ENCODE data around the gene AMZ2. TPM values are rescaled to one million over a fixed set of nuclear protein-coding genes. Genes with fewer than 3 reads are reported as not detected.

AMZ2 gene
- total RNA-seq, 1 donor from 2014 or later = 49.6 TPM

- Histone ChIP-seq H3K27me3 (ENCODE audit: control insufficient read depth in 3 of 3, insufficient read depth in 3 of 3, low read length in 3 of 3) (peaks cover 0 to 2% (median 0%) of the 10 kb centered on the region in 3 donors), H3K9me3 (ENCODE audit: control insufficient read depth in 3 of 3, low read length in 3 of 3) (no peaks in the 10 kb centered on the region), H3K4me3 (ENCODE audit: low read length in 3 of 3) (peak overlapping the region in 1 of 3 donors; percentile 15), H3K4me1 (ENCODE audit: control insufficient read depth in 3 of 3, insufficient read depth in 3 of 3, low read length in 3 of 3) (peaks cover 18 to 29% (median 19%) of the 10 kb centered on the region in 3 donors), H3K9ac (ENCODE audit: low read depth in 1 of 3, low read length in 3 of 3) (peak overlapping the region in 1 of 3 donors; percentile 3), H3K27ac (ENCODE audit: low read depth, low read length) (peak overlapping the region; percentile 23), H3K36me3 (ENCODE audit: control insufficient read depth in 3 of 3, insufficient read depth in 3 of 3, low read length in 3 of 3) (no peaks in the 10 kb centered on the region)
These were observed 48.7 kb downstream of the AMZ2 start for GRCh38 chr17:68296217-68297191.

- peaks cover 13 to 24% (median 17%) of the 10 kb centered on the region in 3 donors for H3K4me1 ChIP-seq (ENCODE audit: control insufficient read depth in 3 of 3, insufficient read depth in 3 of 3, low read length in 3 of 3)
- H3K9me3 ChIP-seq (ENCODE audit: control insufficient read depth in 3 of 3, low read length in 3 of 3) = no peaks in the 10 kb centered on the region
- H3K9ac ChIP-seq (ENCODE audit: low read depth in 1 of 3, low read length in 3 of 3) = no peak overlapping the region
- H3K27ac ChIP-seq (ENCODE audit: low read depth, low read length) = peak overlapping the region; percentile 23
- H3K27me3 ChIP-seq (ENCODE audit: control insufficient read depth in 3 of 3, insufficient read depth in 3 of 3, low read length in 3 of 3) = peaks cover 0 to under 1% (median 0%) of the 10 kb centered on the region in 3 donors
- H3K4me3 ChIP-seq (ENCODE audit: low read length in 3 of 3) = no peak overlapping the region
- H3K36me3 ChIP-seq (ENCODE audit: control insufficient read depth in 3 of 3, insufficient read depth in 3 of 3, low read length in 3 of 3) = no peaks in the 10 kb centered on the region
These were observed 49.4 kb downstream of the AMZ2 start for GRCh38 chr17:68297195-68297594.

GRCh38 chr17:68298601-68299000 is 50.8 kb downstream of the AMZ2 start:
- no peaks in the 10 kb centered on the region for H3K9me3 ChIP-seq (ENCODE audit: control insufficient read depth in 3 of 3, low read length in 3 of 3)
- no peak overlapping the region for H3K4me3 ChIP-seq (ENCODE audit: low read length in 3 of 3)
- no peaks in the 10 kb centered on the region for H3K36me3 ChIP-seq (ENCODE audit: control insufficient read depth in 3 of 3, insufficient read depth in 3 of 3, low read length in 3 of 3)
- no peak overlapping the region for H3K27ac ChIP-seq (ENCODE audit: low read depth, low read length)
- peaks cover 9 to 15% (median 12%) of the 10 kb centered on the region in 3 donors for H3K4me1 ChIP-seq (ENCODE audit: control insufficient read depth in 3 of 3, insufficient read depth in 3 of 3, low read length in 3 of 3)
- H3K27me3 ChIP-seq (ENCODE audit: control insufficient read depth in 3 of 3, insufficient read depth in 3 of 3, low read length in 3 of 3) = no peaks in the 10 kb centered on the region
- H3K9ac ChIP-seq (ENCODE audit: low read depth in 1 of 3, low read length in 3 of 3) = no peak overlapping the region

GRCh38 chr17:68299817-68300216 is 52.0 kb downstream of the AMZ2 start:
- no peak overlapping the region for H3K27ac ChIP-seq (ENCODE audit: low read depth, low read length)
- H3K27me3 ChIP-seq (ENCODE audit: control insufficient read depth in 3 of 3, insufficient read depth in 3 of 3, low read length in 3 of 3) = no peaks in the 10 kb centered on the region
- no peak overlapping the region for H3K4me3 ChIP-seq (ENCODE audit: low read length in 3 of 3)
- H3K4me1 ChIP-seq (ENCODE audit: control insufficient read depth in 3 of 3, insufficient read depth in 3 of 3, low read length in 3 of 3) = peaks cover 9 to 15% (median 12%) of the 10 kb centered on the region in 3 donors
- H3K9ac ChIP-seq (ENCODE audit: low read depth in 1 of 3, low read length in 3 of 3) = no peak overlapping the region
- H3K9me3 ChIP-seq (ENCODE audit: control insufficient read depth in 3 of 3, low read length in 3 of 3) = no peaks in the 10 kb centered on the region
- no peaks in the 10 kb centered on the region for H3K36me3 ChIP-seq (ENCODE audit: control insufficient read depth in 3 of 3, insufficient read depth in 3 of 3, low read length in 3 of 3)

- Histone ChIP-seq H3K9ac (ENCODE audit: low read depth in 1 of 3, low read length in 3 of 3) (no peak overlapping the region), H3K27me3 (ENCODE audit: control insufficient read depth in 3 of 3, insufficient read depth in 3 of 3, low read length in 3 of 3) (no peaks in the 10 kb centered on the region), H3K27ac (ENCODE audit: low read depth, low read length) (no peak overlapping the region), H3K9me3 (ENCODE audit: control insufficient read depth in 3 of 3, low read length in 3 of 3) (no peaks in the 10 kb centered on the region), H3K36me3 (ENCODE audit: control insufficient read depth in 3 of 3, insufficient read depth in 3 of 3, low read length in 3 of 3) (no peaks in the 10 kb centered on the region), H3K4me3 (ENCODE audit: low read length in 3 of 3) (no peak overlapping the region), H3K4me1 (ENCODE audit: control insufficient read depth in 3 of 3, insufficient read depth in 3 of 3, low read length in 3 of 3) (peaks cover 7 to 9% (median 9%) of the 10 kb centered on the region in 3 donors)
These were observed 53.7 kb downstream of the AMZ2 start for GRCh38 chr17:68301438-68301959.

- Histone ChIP-seq H3K4me1 (ENCODE audit: control insufficient read depth in 3 of 3, insufficient read depth in 3 of 3, low read length in 3 of 3) (peaks cover 2 to 5% (median 3%) of the 10 kb centered on the region in 3 donors), H3K9ac (ENCODE audit: low read depth in 1 of 3, low read length in 3 of 3) (no peak overlapping the region), H3K27me3 (ENCODE audit: control insufficient read depth in 3 of 3, insufficient read depth in 3 of 3, low read length in 3 of 3) (no peaks in the 10 kb centered on the region), H3K36me3 (ENCODE audit: control insufficient read depth in 3 of 3, insufficient read depth in 3 of 3, low read length in 3 of 3) (no peaks in the 10 kb centered on the region), H3K4me3 (ENCODE audit: low read length in 3 of 3) (no peak overlapping the region), H3K9me3 (ENCODE audit: control insufficient read depth in 3 of 3, low read length in 3 of 3) (no peaks in the 10 kb centered on the region), H3K27ac (ENCODE audit: low read depth, low read length) (no peak overlapping the region)
These were observed 54.3 kb downstream of the AMZ2 start for GRCh38 chr17:68302066-68302564.

- H3K9me3 ChIP-seq (ENCODE audit: control insufficient read depth in 3 of 3, low read length in 3 of 3) = no peaks in the 10 kb centered on the region
- no peak overlapping the region for H3K9ac ChIP-seq (ENCODE audit: low read depth in 1 of 3, low read length in 3 of 3)
- no peaks in the 10 kb centered on the region for H3K36me3 ChIP-seq (ENCODE audit: control insufficient read depth in 3 of 3, insufficient read depth in 3 of 3, low read length in 3 of 3)
- H3K27ac ChIP-seq (ENCODE audit: low read depth, low read length) = no peak overlapping the region
- peaks cover 0 to 5% (median 2%) of the 10 kb centered on the region in 3 donors for H3K4me1 ChIP-seq (ENCODE audit: control insufficient read depth in 3 of 3, insufficient read depth in 3 of 3, low read length in 3 of 3)
- no peak overlapping the region for H3K4me3 ChIP-seq (ENCODE audit: low read length in 3 of 3)
- no peaks in the 10 kb centered on the region for H3K27me3 ChIP-seq (ENCODE audit: control insufficient read depth in 3 of 3, insufficient read depth in 3 of 3, low read length in 3 of 3)
These were observed 54.8 kb downstream of the AMZ2 start for GRCh38 chr17:68302666-68303065.

- Histone ChIP-seq H3K27ac (ENCODE audit: low read depth, low read length) (no peak overlapping the region), H3K9ac (ENCODE audit: low read depth in 1 of 3, low read length in 3 of 3) (no peak overlapping the region), H3K9me3 (ENCODE audit: control insufficient read depth in 3 of 3, low read length in 3 of 3) (no peaks in the 10 kb centered on the region), H3K4me3 (ENCODE audit: low read length in 3 of 3) (no peak overlapping the region), H3K4me1 (ENCODE audit: control insufficient read depth in 3 of 3, insufficient read depth in 3 of 3, low read length in 3 of 3) (peaks cover 0 to 5% (median 2%) of the 10 kb centered on the region in 3 donors), H3K36me3 (ENCODE audit: control insufficient read depth in 3 of 3, insufficient read depth in 3 of 3, low read length in 3 of 3) (no peaks in the 10 kb centered on the region), H3K27me3 (ENCODE audit: control insufficient read depth in 3 of 3, insufficient read depth in 3 of 3, low read length in 3 of 3) (no peaks in the 10 kb centered on the region)
These were observed 56.9 kb downstream of the AMZ2 start for GRCh38 chr17:68304706-68305105.

GRCh38 chr17:68305142-68305541 is 57.3 kb downstream of the AMZ2 start:
- no peaks in the 10 kb centered on the region for H3K36me3 ChIP-seq (ENCODE audit: control insufficient read depth in 3 of 3, insufficient read depth in 3 of 3, low read length in 3 of 3)
- no peak overlapping the region for H3K9ac ChIP-seq (ENCODE audit: low read depth in 1 of 3, low read length in 3 of 3)
- H3K27me3 ChIP-seq (ENCODE audit: control insufficient read depth in 3 of 3, insufficient read depth in 3 of 3, low read length in 3 of 3) = no peaks in the 10 kb centered on the region
- no peaks in the 10 kb centered on the region for H3K9me3 ChIP-seq (ENCODE audit: control insufficient read depth in 3 of 3, low read length in 3 of 3)
- H3K4me1 ChIP-seq (ENCODE audit: control insufficient read depth in 3 of 3, insufficient read depth in 3 of 3, low read length in 3 of 3) = peaks cover 0 to 5% (median 2%) of the 10 kb centered on the region in 3 donors
- no peak overlapping the region for H3K27ac ChIP-seq (ENCODE audit: low read depth, low read length)
- H3K4me3 ChIP-seq (ENCODE audit: low read length in 3 of 3) = no peak overlapping the region

Data from skeletal muscle tissue (tissue), 4 donors.